HG03159 (cell line): ENCODE data around the gene PRR36.

Experiments used
- ATAC-seq: cut with Tn5 transposase; IDR thresholded peaks from one replicate; pipeline ENCODE4 v1.9.1; 2021; ENCODE audit warnings: mild to moderate bottlenecking, moderate library complexity; ENCODE audit not compliant: unreplicated experiment

PRR36 gene

DNA sequence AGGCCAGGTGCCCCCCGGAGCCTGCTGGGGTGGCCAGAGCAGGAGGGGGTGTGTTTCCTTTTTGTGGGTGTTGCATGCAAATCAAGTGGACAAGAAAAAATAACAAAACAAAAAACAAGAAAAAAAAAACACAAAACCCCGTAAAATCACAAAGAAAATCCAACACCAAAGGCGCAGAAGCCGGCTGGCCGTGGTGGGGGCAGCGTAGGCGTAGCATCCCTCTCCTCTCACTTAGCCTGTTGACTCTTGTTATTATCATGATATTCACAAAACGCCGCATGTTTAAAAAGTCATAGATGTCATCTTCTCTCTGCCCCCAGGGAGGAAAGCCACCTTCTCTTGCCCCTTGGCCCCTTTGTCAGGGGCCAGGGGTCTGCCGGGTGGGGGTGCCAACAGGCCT, 39.5 kb upstream of the PRR36 start:
- ATAC-seq, result no peak

DNA sequence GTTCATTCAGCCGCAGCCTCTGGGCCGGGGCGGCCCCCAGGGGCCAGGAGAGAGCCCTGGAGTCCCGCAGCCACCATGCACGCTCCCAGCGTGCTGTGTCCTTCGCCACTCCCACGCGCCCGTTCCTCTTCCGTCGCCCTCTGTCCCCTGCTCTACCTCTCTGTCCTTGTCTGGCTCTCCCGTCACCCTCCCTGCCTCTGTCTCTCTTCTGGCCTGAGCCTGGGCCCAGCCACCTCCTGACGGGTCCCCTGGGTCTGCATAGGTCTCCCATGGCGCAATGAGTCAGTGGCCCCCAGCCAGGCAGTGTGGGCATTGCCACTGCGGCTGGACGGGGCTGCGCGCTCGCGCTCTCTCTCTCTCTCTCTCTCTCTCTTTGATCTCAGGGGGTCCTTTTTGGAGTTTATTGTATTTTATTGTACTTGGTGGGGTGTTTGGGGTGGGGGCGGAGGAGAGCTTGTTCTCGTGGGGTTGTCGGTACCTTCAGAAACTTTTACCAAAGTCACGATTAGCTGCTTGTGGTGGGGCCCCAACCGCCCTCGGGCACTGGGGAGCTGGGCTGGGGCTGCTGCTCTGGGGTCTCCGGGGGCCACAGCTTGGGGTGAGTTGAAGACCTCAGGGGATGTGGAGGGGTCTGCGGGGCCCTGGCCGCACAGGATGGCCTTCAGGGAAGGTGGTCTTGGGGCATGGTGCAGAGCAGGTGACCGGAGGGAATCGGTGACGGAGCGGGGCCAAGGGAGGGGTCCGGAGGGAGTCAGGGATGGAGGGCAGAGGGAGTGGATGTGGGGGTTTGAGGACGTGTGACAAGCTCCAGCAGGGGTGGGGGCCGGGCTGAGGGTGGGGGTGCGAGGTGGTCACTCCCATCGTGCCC, 38.7 kb upstream of the PRR36 start:
- ATAC-seq, result no peak

DNA sequence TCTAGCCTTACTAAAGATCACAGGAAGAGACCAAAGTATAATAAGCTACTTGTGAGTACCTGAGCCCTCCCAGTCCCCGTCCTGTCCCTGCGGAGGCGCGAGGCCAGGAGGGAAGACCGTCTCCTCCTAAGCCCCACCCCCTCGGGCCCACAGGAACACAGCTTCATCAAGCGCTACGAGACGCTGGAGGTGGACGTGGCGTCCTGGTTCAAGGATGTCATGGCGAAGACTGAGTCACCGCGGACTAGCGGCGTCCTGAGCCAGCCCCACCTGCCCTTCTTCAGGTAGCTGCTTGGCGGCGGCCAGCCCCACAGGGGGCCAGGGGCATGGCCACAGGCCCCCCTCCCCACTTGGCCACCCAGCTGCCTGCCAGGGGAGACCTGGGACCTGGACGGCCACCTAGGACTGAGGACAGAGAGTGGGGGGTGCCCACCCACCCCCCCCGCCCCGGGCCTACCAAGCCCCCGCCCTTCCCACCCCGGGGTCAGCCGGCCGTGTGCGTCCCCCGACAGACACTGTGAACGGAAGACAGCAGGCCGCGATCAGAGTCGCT, 38.0 kb upstream of the PRR36 start:
- ATAC-seq, result no peak

DNA sequence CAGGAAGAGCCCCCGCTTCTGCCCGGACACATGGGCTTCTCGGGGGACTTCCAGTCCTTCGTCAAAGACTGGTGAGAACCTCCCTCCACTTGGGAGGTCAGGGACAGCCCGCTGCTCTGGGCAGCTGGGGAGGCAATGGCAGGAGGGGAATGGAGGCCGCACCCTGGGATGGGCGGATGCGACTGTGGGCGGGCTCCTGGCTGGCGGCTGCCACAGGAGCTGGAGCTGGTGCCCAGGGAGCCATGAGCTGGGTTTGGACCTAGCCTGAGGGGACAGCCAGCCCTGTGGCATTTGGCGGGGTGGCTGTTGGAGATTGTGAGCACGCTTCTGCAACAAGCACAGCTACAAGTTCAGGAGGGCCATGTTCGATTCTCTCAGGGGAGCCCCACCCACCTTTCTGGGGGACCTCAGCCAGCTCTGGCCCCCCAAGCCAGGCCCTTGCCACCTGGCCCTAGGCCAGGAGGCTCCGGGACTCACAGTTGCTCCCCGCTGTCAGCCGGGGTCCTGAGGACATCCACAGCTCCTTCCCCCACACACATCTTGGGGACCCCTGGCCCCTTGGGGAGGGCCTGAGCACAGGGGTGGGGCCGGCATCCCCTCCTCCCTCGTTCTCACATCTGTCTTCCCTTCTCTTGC, 37.4 kb upstream of the PRR36 start:
- no peak for ATAC-seq

DNA sequence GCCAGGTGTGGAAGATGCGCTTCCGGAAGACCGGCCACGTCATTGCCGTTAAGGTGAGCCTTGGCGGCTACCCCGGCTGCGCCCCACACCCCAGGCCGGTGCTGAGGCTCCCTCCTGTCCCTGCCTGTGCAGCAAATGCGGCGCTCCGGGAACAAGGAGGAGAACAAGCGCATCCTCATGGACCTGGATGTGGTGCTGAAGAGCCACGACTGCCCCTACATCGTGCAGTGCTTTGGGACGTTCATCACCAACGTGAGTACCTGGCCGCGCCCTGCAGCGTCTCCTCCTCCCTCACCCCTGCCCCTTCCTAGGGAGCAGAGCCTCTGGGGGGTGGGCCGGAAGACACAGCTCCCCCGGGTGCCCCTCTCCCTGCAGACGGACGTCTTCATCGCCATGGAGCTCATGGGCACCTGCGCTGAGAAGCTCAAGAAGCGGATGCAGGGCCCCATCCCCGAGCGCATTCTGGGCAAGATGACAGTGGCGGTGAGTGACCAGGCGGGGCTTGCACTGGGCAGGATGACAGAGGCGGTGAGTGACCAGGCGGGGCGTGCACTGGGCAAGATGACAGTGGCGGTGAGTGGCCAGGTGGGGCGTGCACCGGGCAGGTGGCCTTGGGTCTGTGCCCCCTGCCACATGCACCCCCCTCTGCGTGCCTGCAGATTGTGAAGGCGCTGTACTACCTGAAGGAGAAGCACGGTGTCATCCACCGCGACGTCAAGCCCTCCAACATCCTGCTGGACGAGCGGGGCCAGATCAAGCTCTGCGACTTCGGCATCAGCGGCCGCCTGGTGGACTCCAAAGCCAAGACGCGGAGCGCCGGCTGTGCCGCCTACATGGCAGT, 36.4 kb upstream of the PRR36 start:
- ATAC-seq, result no peak

DNA sequence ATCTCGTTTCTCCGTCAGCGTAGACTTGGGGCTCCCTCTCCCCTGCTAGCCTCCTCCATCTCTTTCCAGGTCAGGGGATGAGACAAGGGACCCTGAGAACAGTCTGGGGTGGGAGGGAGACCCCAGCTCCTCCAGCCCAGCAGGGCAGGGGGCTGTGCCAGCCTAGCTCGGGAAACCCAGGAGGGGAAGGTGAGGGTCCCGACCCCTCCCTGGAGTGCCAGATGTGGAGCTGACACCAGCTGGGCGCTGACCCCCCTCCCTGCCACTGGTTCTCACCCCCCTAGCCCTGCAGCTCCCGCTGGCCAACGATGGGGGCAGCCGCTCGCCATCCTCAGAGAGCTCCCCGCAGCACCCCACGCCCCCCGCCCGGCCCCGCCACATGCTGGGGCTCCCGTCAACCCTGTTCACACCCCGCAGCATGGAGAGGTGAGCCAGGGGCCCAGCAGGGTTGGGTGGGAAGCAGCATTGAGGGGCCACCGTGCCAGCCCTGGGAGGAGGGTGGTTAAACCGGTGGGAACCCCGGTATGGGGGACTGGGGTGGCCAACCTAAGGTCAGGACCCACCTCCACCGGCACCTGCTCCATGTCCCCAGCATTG, 35.4 kb upstream of the PRR36 start:
- no peak for ATAC-seq

DNA sequence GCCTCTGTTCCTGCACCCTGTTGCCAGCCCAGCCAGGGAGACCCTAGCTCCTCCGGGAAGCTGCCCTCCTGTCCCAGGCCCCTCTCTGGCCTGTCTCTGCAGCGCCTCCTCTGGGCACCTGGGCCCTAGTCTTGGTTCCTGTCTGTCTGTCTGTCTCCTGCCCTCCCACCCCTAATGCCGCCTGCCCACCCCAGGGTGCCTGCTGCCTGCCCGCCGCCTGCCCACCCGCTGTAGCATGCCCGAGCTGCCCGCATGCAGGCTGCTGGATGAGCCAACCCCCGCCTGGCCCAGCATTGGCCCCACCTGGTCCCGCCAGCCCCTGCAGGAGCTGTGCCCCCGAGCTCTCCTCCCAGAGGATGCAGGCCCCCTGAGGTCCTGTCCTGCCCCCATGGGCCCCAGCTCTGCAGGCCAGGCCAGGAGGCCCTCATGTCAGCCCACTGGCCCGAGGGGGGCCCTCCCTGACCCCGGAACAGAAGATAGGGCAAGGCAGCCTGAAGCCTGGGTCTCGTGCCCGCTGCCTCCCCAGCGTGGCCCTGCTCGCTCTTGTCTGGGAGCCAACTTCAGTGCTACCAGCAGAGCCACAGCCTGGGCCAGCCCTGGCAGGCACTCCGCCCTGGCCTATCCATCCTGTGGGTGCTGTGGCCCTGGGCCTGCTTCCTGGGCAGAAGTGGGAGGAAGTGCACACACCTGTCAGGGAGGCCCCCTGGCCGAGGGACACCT, 34.7 kb upstream of the PRR36 start:
- no peak for ATAC-seq

DNA sequence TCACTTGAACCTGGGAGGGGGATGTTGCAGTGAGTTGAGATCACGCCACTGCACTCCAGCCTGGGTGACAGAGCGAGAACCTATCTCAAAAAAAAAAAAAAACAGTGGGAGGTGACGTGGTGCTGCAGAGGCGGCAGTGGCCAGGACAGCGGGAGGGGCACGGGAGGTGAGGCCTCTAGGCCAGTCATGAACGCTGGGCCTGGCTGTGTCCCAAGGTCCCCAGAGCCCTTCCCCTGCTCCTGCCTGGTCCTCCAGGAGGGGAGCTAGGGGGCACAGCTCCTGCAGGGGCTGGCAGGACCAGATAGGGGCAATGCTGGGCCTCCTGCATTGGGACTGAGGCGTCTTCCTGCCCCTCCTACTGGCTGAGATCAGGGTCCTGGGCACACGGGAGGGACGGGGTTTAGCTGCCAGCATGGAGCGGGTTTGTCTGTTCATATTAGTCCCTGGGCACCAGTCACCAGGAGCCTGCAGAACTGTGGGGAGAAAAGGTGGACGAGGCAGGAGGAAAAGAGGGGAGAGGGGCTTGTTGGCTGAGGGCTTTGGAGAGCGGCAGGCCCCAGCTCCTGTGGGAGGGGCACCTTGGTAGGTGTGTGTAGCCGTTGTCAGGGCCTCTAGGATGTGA, 34.0 kb upstream of the PRR36 start:
- ATAC-seq, result no peak

DNA sequence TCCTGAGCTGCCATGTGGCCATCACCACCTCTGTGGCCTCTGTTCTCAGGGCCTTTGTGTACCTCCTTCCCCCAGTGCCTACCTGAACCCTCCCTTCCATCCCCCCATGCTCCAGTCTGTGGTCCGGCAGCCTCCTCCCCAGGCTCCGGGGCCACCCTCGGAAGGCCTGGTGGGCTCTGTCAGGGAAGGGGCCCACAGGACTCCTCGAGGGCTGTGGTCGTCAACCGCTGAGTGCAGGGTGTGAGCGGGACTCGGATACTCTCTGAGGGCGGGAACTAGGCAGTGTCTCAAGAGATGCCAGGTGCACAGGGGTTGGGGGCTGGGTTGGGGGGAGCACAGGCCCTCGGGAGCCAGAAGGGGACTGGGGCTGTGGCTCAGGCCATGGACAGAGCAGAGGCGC, 33.4 kb upstream of the PRR36 start:
- ATAC-seq, result no peak

DNA sequence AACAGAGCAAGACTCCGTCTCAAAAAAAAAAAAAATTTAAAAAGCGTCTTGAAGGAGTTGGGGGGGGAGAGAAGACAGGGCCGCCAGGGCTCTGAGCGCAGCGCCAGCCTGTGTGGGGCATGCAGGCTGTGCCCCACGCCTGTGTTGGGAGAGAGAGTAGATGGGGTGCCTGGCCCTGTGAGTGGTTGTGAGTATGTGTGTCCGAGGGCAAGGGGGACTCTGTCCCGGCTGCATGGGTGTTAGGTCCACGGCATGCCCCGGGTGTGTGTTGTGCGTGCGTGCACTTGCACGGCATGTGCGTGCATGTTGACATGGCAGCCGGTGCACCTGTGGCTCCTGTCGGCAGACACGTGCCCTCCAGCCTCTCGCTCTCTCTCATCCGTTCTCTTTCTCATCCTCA, 32.9 kb upstream of the PRR36 start:
- no peak for ATAC-seq

DNA sequence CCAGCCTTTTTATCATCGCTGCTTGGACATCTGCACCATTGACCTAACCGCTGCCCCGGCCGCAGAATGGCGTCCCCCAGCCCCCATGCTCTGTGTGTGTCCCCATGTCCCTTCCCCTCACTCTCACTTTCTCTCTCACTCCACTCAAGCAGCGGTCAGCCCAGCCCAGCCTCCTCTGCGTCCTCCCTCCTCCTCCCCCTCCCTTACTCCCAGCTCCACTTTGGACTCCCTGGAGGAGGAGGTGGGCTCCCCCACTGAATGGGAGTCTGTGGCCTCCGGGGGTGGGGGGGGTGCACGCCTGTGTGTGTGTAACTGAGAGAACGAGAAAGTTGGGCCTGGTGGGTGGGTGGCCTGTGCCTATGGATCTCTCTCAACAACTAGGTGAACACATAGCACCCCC, 31.7 kb upstream of the PRR36 start:
- no peak for ATAC-seq

DNA sequence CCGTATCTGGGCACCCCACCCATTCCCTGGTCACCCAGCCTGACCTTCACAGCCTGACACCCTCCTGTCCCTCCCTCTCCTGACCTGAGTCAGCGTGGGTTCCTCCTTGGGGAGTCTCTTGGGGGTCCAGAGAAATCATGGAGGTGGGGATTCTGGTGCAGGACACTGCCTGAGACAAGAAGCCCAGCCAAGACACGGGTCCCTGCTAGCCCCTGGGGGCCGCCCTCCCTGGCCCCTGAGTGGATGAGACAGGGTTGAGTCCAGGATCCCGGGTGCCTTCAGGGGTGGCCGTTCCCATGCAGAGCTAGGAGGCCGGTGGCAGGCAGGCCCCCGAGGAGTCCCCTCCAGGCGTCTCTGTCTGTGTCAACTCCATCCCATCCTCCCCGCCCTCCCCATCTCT, 31.1 kb upstream of the PRR36 start:
- no peak for ATAC-seq

DNA sequence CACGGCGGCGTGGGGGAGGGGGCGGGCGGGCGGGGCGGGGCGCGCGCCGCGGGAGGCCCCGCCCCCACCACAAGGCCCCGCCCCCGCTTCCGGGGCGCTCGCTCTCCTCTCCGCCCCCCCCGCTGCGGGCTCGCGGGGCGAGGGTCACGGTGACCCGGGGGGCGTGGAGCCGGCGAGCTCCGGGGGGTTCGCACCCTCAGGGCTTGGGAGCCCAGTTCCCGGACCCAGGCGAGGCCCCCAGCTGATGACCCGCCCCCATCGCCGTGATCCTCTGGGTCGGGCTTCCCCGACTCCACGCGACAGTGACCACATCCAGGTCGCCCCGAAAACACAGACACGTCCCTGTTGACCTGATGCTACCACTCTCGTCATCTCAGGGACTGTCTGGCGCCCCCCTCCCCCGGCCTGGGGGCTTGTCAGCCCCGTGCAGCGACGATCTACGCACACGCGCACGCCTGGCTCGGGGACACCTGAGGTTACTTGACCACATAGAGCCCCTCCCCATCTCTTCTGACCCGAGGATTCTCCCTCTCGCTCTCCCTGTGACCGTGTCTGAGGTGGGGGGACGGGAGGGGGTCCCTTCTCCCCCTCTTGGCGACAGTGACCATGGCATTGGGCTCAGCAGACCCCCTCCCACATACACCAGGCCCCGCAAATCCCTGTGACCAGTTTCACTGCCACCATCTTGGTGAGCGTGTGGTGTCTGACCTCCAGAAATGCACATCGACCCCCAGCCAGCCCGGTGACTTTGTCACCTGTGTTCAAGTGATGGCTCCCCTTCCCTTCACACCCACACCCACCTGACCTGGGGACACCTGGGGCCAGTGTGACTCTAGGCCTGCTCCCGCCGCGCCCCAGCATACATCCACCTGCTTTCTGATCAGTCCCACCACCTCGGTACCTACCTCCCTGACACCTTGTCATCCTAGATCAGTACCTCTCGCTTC, 30.2 kb upstream of the PRR36 start:
- ATAC-seq, result peak; percentile 37

DNA sequence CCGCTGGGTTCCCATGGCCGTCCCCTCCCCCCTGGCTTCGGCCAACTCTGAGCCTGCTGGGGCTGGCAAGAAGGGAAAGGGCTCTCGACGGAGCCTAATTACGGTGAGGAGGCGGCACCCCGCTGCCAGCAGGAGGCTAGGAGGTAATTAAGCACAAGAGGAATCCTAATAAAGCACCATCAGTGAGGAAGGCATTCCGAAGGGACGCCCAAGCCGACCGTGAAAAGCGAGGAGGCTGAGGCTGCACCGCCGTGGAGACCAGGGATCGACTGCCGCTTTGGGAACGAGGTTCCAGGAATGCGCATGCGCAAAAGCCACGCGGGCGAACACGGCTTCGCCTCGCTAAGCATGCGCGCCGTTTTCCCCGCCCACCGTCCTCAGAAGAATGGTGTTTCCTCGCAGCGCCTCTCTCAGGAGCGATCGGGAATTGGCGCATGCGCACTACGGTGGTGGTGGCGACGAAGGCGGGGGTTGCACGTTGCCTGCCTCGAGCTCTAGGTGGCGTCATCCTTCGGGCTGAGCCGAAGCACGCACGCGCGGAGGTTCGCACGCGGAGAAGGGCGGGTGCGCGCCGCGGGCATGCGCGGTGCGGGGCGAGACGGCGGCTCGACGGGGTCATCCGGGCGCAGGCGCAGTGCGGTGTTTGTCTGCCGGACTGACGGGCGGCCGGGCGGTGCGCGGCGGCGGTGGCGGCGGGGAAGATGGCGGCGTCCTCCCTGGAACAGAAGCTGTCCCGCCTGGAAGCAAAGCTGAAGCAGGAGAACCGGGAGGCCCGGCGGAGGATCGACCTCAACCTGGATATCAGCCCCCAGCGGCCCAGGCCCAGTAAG, 29.3 kb upstream of the PRR36 start, which contains the start of gene MAP2K7:
Gene MAP2K7, plus strand, starts transcription at position 634 of the 830 bp plus-strand sequence. Its CDS starts 68 bp downstream, at position 702.
- ATAC-seq, result peak; percentile 79

DNA sequence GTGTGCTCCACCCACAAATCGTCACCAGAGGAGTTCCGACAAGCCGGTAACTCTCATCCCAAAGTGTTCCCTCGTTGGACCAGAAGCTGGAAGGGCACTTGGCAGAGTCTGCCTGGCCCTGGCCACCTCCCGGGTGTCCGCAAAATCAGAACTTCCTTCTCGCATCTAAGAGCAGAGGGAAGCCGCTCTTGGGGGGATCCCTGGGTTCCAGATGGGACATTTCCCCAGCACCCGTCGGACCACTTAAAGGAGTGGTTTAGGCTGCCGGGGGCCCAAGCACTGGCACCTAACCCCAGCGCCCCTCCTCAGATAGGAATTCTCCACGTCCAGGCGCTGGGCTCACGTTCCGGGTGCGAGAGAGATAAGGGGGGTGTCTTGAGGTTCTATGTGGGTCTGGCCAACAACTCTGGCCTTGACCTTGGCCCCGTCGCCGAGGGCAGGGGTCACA, 28.6 kb upstream of the PRR36 start:
- peak; percentile 2 for ATAC-seq

DNA sequence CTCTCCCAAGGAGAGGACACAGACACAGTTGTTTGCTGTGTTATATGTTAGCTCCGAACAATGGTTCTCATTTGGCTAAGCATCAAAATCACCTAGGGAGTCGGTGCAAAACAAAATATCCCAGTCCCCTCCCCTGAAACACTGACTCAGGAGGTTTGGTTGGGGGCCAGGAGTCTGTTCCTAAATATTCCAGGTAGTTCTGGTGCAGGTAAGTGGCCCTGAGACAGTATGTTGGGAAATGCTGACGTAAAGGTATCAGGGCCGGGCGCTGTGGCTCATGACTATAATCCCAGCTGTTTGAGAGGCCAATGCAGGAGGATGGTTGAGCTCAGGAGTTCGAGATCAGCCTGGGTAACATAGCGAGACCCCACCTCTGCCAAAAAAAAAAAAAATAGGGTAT, 27.1 kb upstream of the PRR36 start:
- ATAC-seq, result no peak

DNA sequence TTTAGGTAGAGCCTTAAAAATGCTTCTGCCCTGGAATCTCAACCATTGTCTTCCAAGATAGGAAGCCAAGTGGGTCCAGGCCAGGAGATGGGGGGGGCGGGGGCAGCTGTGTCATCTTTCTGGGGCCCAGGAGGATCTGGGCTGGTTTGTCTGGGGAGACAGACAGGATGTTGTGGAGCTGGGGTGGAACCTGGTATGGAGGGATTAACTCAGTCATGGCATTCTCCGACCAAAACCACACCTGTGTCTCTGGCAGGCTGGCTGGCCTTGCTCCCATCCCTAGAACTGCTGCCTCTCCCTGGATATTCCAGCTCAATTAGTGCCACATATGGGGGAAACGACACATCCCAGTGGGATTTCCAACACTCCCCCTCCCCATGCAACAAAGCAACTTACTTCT, 26.7 kb upstream of the PRR36 start:
- no peak for ATAC-seq

DNA sequence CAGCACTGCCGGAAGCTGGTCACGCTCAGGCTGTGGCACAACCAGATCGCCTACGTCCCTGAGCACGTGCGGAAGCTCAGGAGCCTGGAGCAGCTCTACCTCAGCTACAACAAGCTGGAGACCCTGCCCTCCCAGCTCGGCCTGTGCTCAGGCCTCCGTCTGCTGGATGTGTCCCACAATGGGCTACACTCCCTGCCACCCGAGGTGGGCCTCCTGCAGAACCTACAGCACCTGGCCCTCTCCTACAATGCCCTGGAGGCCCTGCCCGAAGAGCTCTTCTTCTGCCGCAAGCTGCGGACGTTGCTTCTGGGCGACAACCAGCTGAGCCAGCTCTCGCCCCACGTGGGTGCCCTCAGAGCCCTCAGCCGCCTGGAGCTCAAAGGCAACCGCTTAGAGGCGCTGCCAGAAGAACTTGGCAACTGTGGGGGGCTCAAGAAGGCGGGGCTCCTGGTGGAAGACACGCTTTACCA, 26.2 kb upstream of the PRR36 start:
- ATAC-seq, result no peak
